MM.1S (cell line): ENCODE measurements around the gene ECPAS.

Experiments
- CTCF ChIP-seq: fragments of 300-600 bp; sonication (generic); IDR thresholded peaks from 2 replicates; pipeline ENCODE4 v1.5.1; 2016; ENCODE audit warnings: antibody characterized with exemption, low read length, mixed read lengths
- EZH2 ChIP-seq: fragments of 300-600 bp; sonication (generic); optimal IDR thresholded peaks from 2 replicates; pipeline ENCODE3; 2017; ENCODE audit warnings: low read depth, mild to moderate bottlenecking, antibody characterized with exemption, low read length, mixed read lengths
- EZH2phosphoT487 ChIP-seq: fragments of 300-600 bp; sonication (generic); IDR thresholded peaks from 2 replicates; pipeline ENCODE4 v1.6.1; 2018; ENCODE audit warnings: antibody characterized with exemption, low read length

GRCh38 chr9:111516061-111516465 lies 31.9 kb upstream of the ECPAS start:
- no peak for TF ChIP-seq CTCF
- TF ChIP-seq EZH2, result no peak
- no peak for TF ChIP-seq EZH2phosphoT487
